Breast epithelium (tissue), 3 donors: ENCODE data around the gene NT5DC1.

Source experiments
- CTCF ChIP-seq, 3 donors: fragments of 450-650 bp; IDR thresholded peaks; one replicate each; pipeline ENCODE4 v1.5.1; 2016 to 2017; ENCODE audit warnings: antibody characterized with exemption in 3 of 3, mild to moderate bottlenecking in 3 of 3, moderate library complexity in 3 of 3
- POLR2A ChIP-seq: fragments of 450-650 bp; IDR thresholded peaks from one replicate; pipeline ENCODE4 v1.6.1; 2016; ENCODE audit warnings: antibody characterized with exemption, mild to moderate bottlenecking, moderate library complexity

- TF ChIP-seq CTCF (IDR thresholded peaks at IDR 0.05) (no peak), POLR2A (no peak)
Observed at GRCh38 chr6:116206231-116206903, 105.7 kb downstream of the NT5DC1 start.
